ENCODE data around the gene FKBP14.

Gene FKBP14

DNA sequence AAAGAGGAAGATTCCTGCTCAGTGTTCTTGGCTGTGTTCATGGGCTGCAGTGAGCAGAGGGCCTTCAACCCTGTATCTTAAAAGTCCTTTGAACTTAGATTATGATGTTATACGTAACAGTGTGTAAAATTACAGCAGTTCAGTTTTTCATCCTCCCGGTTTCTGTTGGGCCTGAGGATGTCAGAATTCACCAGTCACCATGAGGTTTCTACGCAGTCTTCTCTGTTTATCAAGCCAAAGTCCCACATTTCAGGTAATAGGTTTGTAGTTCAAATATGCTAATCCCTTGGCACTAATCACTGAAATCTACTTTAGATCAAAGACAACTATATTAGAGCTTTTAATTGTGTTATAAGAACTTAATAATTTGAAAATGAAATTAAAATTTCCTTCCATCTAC is 26.6 kb upstream of the FKBP14 start:
- Histone ChIP-seq H3K27me3 (ENCODE audit: control insufficient read depth, insufficient read depth, low read length) (no peaks in the 10 kb centered on the region), H3K9ac (ENCODE audit: low read length) (no peak overlapping the region), H3K4me1 (ENCODE audit: control insufficient read depth, low read depth, low read length) (no peaks in the 10 kb centered on the region), H3K27ac (ENCODE audit: low read length) (no peak overlapping the region), H3K36me3 (ENCODE audit: control insufficient read depth, low read depth, low read length) (peaks cover 60% of the 10 kb centered on the region), H3K4me3 (ENCODE audit: low read length) (no peak overlapping the region), H3K9me3 (ENCODE audit: control insufficient read depth, low read depth, low read length) (peaks cover under 1% of the 10 kb centered on the region)

DNA sequence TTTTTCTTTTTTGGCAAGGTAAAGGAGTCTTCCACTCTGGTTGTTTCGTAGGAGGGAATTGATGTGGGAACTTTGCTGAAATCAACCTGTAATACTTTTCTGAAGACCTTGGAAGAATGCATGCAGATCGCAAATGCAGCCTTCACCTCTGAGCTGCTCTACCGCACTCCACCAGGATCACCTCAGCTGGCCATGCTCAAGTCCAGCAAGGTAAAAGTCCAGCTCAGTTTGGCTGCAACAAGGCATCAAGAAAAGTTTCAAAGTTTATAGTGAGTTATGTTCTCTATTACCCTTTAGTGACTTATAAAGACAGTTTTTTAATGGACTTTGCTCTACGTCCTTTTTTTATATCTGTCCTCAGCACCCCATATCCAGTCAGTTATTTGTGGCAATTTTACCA is 22.7 kb upstream of the FKBP14 start:
- Histone ChIP-seq H3K27me3 (ENCODE audit: control insufficient read depth, insufficient read depth, low read length) (no peaks in the 10 kb centered on the region), H3K9ac (ENCODE audit: low read length) (no peak overlapping the region), H3K36me3 (ENCODE audit: control insufficient read depth, low read depth, low read length) (peaks cover 58% of the 10 kb centered on the region), H3K9me3 (ENCODE audit: control insufficient read depth, low read depth, low read length) (no peaks in the 10 kb centered on the region), H3K4me3 (ENCODE audit: low read length) (no peak overlapping the region), H3K27ac (ENCODE audit: low read length) (no peak overlapping the region), H3K4me1 (ENCODE audit: control insufficient read depth, low read depth, low read length) (no peaks in the 10 kb centered on the region)

DNA sequence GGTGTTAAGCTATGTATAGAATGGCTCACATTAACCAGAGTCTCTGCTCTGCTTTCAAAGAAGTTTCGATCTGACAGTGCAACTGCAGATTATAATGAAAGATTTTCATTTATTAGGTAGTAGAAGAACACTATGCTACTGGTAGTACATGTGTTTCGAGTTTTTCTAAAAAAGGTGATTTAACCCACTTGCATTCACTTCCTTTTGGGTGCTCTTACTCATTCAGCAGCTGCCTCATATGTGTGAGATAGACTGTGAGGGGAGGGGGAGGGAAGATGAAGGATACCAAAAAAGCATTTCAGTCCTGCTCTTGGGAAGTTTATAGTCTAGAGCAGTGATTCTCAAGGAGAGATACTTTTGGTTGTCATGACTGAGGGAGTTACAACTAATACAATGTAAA is 22.1 kb upstream of the FKBP14 start:
- no peaks in the 10 kb centered on the region for H3K4me1 ChIP-seq (ENCODE audit: control insufficient read depth, low read depth, low read length)
- H3K27ac ChIP-seq (ENCODE audit: low read length) = no peak overlapping the region
- no peak overlapping the region for H3K4me3 ChIP-seq (ENCODE audit: low read length)
- H3K9me3 ChIP-seq (ENCODE audit: control insufficient read depth, low read depth, low read length) = no peaks in the 10 kb centered on the region
- H3K36me3 ChIP-seq (ENCODE audit: control insufficient read depth, low read depth, low read length) = peaks cover 52% of the 10 kb centered on the region
- H3K9ac ChIP-seq (ENCODE audit: low read length) = no peak overlapping the region
- no peaks in the 10 kb centered on the region for H3K27me3 ChIP-seq (ENCODE audit: control insufficient read depth, insufficient read depth, low read length)

- Histone ChIP-seq H3K27ac (ENCODE audit: low read length) (no peak overlapping the region), H3K9me3 (ENCODE audit: control insufficient read depth, low read depth, low read length) (no peaks in the 10 kb centered on the region), H3K27me3 (ENCODE audit: control insufficient read depth, insufficient read depth, low read length) (no peaks in the 10 kb centered on the region), H3K4me1 (ENCODE audit: control insufficient read depth, low read depth, low read length) (no peaks in the 10 kb centered on the region), H3K9ac (ENCODE audit: low read length) (no peak overlapping the region), H3K36me3 (ENCODE audit: control insufficient read depth, low read depth, low read length) (peaks cover 48% of the 10 kb centered on the region), H3K4me3 (ENCODE audit: low read length) (no peak overlapping the region)
Measured at GRCh38 chr7:30047124-30047523, 20.6 kb upstream of the FKBP14 start.

GRCh38 chr7:30046127-30046770 is 19.7 kb upstream of the FKBP14 start:
- Histone ChIP-seq H3K4me1 (ENCODE audit: control insufficient read depth, low read depth, low read length) (peaks cover 7% of the 10 kb centered on the region), H3K9me3 (ENCODE audit: control insufficient read depth, low read depth, low read length) (no peaks in the 10 kb centered on the region), H3K36me3 (ENCODE audit: control insufficient read depth, low read depth, low read length) (peaks cover 46% of the 10 kb centered on the region), H3K9ac (ENCODE audit: low read length) (no peak overlapping the region), H3K27me3 (ENCODE audit: control insufficient read depth, insufficient read depth, low read length) (no peaks in the 10 kb centered on the region), H3K4me3 (ENCODE audit: low read length) (no peak overlapping the region), H3K27ac (ENCODE audit: low read length) (no peak overlapping the region)

- Histone ChIP-seq H3K9me3 (ENCODE audit: control insufficient read depth, low read depth, low read length) (no peaks in the 10 kb centered on the region), H3K36me3 (ENCODE audit: control insufficient read depth, low read depth, low read length) (peaks cover 12% of the 10 kb centered on the region), H3K4me1 (ENCODE audit: control insufficient read depth, low read depth, low read length) (peaks cover 20% of the 10 kb centered on the region), H3K9ac (ENCODE audit: low read length) (no peak overlapping the region), H3K4me3 (ENCODE audit: low read length) (no peak overlapping the region), H3K27ac (ENCODE audit: low read length) (no peak overlapping the region), H3K27me3 (ENCODE audit: control insufficient read depth, insufficient read depth, low read length) (no peaks in the 10 kb centered on the region)
Measured at GRCh38 chr7:30041526-30042269, 15.2 kb upstream of the FKBP14 start.

DNA sequence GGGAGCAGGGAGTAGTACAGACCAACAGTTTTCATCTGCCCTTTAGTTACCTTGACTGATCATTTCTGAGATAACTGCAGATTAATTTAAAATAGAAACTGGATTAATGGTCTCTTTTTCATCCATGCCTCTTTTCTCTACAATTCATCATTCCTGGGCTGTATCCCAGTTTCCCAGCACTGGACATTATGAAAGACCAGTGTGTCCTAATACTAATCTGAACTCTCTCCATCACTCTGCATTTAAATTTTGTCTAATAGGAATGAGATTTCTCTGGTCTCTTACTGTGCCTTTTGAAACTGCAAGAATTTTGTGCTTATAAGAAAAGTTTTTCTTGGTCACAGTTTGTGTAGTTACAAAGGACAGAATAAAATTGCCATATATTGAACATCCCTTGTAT is 14.4 kb upstream of the FKBP14 start:
- Histone ChIP-seq H3K4me3 (ENCODE audit: low read length) (no peak overlapping the region), H3K27me3 (ENCODE audit: control insufficient read depth, insufficient read depth, low read length) (no peaks in the 10 kb centered on the region), H3K9ac (ENCODE audit: low read length) (no peak overlapping the region), H3K27ac (ENCODE audit: low read length) (no peak overlapping the region), H3K9me3 (ENCODE audit: control insufficient read depth, low read depth, low read length) (no peaks in the 10 kb centered on the region), H3K4me1 (ENCODE audit: control insufficient read depth, low read depth, low read length) (peaks cover 20% of the 10 kb centered on the region), H3K36me3 (ENCODE audit: control insufficient read depth, low read depth, low read length) (peaks cover 4% of the 10 kb centered on the region)

DNA sequence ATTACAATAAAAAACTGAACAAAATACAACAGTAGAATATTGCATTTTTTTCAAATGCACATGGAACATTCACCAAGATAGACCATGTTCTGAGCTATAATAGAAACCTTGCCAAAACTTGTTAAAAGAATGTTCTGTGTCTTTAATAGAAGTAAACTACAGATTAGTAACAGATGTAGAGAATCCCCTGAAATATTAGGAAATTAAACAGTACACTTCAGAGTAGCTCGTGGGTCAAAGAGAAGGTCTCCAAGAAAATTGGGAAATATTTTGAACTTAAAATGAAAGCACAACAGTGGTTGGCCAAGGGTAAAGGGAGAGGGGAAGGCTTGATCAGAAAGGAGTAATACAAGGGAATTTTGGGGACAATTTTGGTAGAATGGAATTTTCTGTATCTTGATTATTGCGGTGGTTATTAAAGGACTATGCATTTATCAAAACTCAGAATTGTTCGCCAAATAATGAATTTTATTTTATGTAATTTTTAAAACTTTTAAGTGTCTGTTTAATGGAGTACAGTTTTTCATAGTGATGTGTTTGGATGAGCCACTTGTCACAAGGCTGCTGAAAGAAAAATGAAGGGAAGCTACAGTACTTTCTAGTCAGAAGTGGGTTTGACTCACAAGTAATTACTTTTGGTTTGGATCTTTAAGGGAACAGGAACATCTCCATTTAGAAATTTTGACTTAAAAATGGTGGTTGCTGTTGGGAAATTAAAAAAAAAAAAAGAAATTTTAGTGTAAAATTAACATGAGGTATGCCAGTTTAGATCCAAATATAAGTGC is 11.9 kb upstream of the FKBP14 start:
- no peaks in the 10 kb centered on the region for H3K36me3 ChIP-seq (ENCODE audit: control insufficient read depth, low read depth, low read length)
- H3K4me1 ChIP-seq (ENCODE audit: control insufficient read depth, low read depth, low read length) = peaks cover 20% of the 10 kb centered on the region
- H3K4me3 ChIP-seq (ENCODE audit: low read length) = no peak overlapping the region
- H3K27ac ChIP-seq (ENCODE audit: low read length) = no peak overlapping the region
- H3K9ac ChIP-seq (ENCODE audit: low read length) = no peak overlapping the region
- no peaks in the 10 kb centered on the region for H3K9me3 ChIP-seq (ENCODE audit: control insufficient read depth, low read depth, low read length)
- H3K27me3 ChIP-seq (ENCODE audit: control insufficient read depth, insufficient read depth, low read length) = no peaks in the 10 kb centered on the region

DNA sequence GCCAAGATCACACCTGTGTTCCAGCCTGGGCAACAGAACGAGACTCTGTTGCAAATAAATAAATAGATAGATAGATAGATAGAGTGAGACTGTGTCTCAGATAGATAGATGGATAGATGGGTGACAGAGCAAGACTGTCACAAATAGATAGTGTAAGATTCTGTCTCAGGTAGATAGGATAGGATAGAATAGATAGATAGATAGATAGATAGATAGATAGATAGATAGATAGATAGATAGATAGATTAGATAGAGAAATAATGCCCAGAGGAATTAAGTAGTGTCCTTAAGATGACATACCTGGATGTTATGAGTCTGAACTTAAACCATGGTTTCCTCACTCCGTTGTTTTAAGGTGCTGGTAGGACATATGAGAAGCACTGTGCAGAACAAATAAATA is 9.7 kb upstream of the FKBP14 start:
- H3K4me3 ChIP-seq (ENCODE audit: low read length) = no peak overlapping the region
- H3K9me3 ChIP-seq (ENCODE audit: control insufficient read depth, low read depth, low read length) = no peaks in the 10 kb centered on the region
- no peaks in the 10 kb centered on the region for H3K27me3 ChIP-seq (ENCODE audit: control insufficient read depth, insufficient read depth, low read length)

DNA sequence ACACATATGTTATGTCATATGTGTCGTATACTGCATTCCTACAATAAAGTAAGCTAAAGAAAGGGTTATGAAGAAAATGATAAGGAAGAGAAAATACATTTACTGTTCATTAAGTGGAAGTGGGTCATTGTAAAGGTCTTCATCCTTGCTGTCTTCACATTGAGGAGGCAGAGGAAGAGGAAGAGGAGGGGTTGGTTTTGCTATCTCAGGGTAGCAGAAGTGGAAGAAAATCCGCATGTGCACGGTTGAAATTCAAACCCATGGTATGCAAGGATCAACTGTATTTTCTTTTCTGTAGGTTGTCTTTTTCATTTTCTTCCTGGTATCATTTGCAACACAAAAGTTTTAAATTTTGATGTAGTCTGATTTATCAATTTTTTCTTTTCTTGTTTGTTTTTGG is 8.0 kb upstream of the FKBP14 start:
- H3K9ac ChIP-seq (ENCODE audit: low read length) = no peak overlapping the region
- no peak overlapping the region for H3K27ac ChIP-seq (ENCODE audit: low read length)
- H3K36me3 ChIP-seq (ENCODE audit: control insufficient read depth, low read depth, low read length) = no peaks in the 10 kb centered on the region
- H3K27me3 ChIP-seq (ENCODE audit: control insufficient read depth, insufficient read depth, low read length) = no peaks in the 10 kb centered on the region
- H3K4me1 ChIP-seq (ENCODE audit: control insufficient read depth, low read depth, low read length) = peaks cover 17% of the 10 kb centered on the region
- no peaks in the 10 kb centered on the region for H3K9me3 ChIP-seq (ENCODE audit: control insufficient read depth, low read depth, low read length)
- H3K4me3 ChIP-seq (ENCODE audit: low read length) = no peak overlapping the region

More for the DNA sequence above, 9.7 kb upstream of the FKBP14 start:
- Histone ChIP-seq H3K36me3 (ENCODE audit: control insufficient read depth, low read depth, low read length) (no peaks in the 10 kb centered on the region), H3K4me1 (ENCODE audit: control insufficient read depth, low read depth, low read length) (peaks cover 15% of the 10 kb centered on the region), H3K27ac (ENCODE audit: low read length) (no peak overlapping the region), H3K9ac (ENCODE audit: low read length) (no peak overlapping the region)

DNA sequence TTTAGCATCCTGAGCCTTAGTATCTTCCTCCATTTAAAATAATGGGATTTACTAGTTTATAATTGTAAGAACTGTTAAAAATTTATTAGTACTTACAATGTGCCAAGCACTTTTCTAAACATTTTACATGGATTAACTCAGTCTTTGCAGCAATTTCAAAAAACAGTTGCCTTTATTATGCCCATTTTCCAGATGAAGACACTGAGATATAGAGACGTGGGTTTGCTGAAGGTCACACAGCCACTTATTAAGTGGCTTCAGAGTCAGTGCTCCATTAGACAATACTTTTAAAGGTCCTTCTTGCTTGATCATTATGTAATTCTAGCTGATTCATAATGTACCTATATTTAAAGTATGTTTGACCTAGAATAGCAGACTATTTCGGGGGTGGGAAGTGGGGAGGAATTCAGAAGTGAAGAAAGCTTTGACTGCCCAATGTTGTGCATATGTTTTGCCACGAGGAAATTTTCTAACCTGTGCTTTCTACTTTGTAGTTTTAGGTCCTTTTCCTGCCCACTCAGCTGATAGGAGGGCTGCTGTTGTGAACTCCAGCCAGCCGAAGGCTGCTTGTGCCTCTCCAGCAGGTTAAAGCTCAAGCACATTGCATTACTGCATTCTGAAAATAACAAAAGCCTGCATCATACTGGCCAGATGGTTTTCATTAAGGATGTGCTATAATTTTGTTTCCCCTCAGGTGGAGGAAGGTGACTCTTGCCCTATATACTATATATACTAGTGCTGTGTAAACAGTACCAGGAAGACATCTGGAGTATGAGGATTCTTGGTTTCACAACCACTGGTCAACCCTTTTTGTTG is 6.0 kb upstream of the FKBP14 start:
- no peaks in the 10 kb centered on the region for H3K36me3 ChIP-seq (ENCODE audit: control insufficient read depth, low read depth, low read length)
- no peak overlapping the region for H3K4me3 ChIP-seq (ENCODE audit: low read length)
- H3K4me1 ChIP-seq (ENCODE audit: control insufficient read depth, low read depth, low read length) = peaks cover 24% of the 10 kb centered on the region
- H3K9me3 ChIP-seq (ENCODE audit: control insufficient read depth, low read depth, low read length) = no peaks in the 10 kb centered on the region
- H3K9ac ChIP-seq (ENCODE audit: low read length) = no peak overlapping the region
- H3K27me3 ChIP-seq (ENCODE audit: control insufficient read depth, insufficient read depth, low read length) = no peaks in the 10 kb centered on the region
- H3K27ac ChIP-seq (ENCODE audit: low read length) = no peak overlapping the region

Measured in iPS-18a (cell line).